Mesothelial cell of epicardium (in vitro differentiated cells): Measurements from ENCODE around the gene FAM20C. TPM values are rescaled to one million over a fixed set of nuclear protein-coding genes. Genes with fewer than 3 reads are reported as not detected.

Source experiments
- DNase-seq, 2 experiments: peaks; one replicate each; pipeline ENCODE4 v3.0.0; 2021; ENCODE audit warnings: low spot score in 2 of 2; ENCODE audit not compliant: unreplicated experiment in 2 of 2
- H3K27ac Mint-ChIP-seq: 2 replicates; pipeline ENCODE4 v1.8.0; 2021; ENCODE audit warnings: mixed read lengths
- H3K27me3 Mint-ChIP-seq: 2 replicates; pipeline ENCODE4 v1.8.0; 2021; ENCODE audit warnings: low read depth, mixed read lengths
- H3K36me3 Mint-ChIP-seq: 2 replicates; pipeline ENCODE4 v1.8.0; 2021; ENCODE audit warnings: mixed read lengths
- H3K4me1 Mint-ChIP-seq: 2 replicates; pipeline ENCODE4 v1.8.0; 2021; ENCODE audit warnings: mixed read lengths
- H3K4me3 Mint-ChIP-seq: 2 replicates; pipeline ENCODE4 v1.8.0; 2021; ENCODE audit warnings: mild to moderate bottlenecking, moderate library complexity, mixed read lengths
- H3K9me3 Mint-ChIP-seq: 2 replicates; pipeline ENCODE4 v1.8.0; 2021; ENCODE audit warnings: mixed read lengths
- total RNA-seq: library from RNA; stranded (reverse); gene quantifications from 3 replicates; pipeline ENCODE4 v1.2.1, GENCODE V29; 2021
- TF ChIP-seq, protein P1 (sequence below): fragments of 200-600 bp; sonication (generic); IDR thresholded peaks from one replicate; pipeline ENCODE4 v1.5.0; 2021; ENCODE audit warnings: antibody characterized with exemption; ENCODE audit not compliant: unreplicated experiment

Gene FAM20C
- total RNA-seq, 1 donor from 2014 or later, result 17.8 TPM

DNA sequence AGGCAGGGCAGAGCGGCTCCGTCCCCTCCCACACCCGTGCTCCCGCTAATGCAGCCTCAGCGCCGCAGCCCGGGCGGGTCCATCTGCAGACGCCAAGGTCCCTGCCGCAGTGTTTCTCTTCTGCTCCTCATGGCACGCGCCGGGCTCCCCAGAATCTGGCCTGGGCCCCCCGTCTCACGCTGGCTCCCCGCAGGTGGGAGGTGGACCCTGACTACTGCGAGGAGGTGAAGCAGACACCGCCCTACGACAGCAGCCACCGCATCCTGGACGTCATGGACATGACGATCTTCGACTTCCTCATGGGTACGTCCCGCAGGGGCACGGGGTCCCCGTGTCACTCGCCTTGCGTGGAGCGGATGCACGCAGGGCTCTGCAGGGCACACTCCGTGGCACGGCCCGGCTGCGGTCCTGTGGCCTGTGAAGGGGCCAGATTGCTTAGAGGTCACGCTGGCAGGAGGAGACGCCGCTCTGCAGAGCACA is 64.1 kb downstream of the FAM20C start:
- Mint-ChIP-seq H3K4me1 (no peaks in the 10 kb centered on the region), H3K9me3 (no peaks in the 10 kb centered on the region), H3K27ac (no peak overlapping the region), H3K27me3 (no peaks in the 10 kb centered on the region), H3K36me3 (peaks cover 13% of the 10 kb centered on the region), H3K4me3 (no peak overlapping the region)
- no peak for DNase-seq
- TF ChIP-seq, protein P1, sequence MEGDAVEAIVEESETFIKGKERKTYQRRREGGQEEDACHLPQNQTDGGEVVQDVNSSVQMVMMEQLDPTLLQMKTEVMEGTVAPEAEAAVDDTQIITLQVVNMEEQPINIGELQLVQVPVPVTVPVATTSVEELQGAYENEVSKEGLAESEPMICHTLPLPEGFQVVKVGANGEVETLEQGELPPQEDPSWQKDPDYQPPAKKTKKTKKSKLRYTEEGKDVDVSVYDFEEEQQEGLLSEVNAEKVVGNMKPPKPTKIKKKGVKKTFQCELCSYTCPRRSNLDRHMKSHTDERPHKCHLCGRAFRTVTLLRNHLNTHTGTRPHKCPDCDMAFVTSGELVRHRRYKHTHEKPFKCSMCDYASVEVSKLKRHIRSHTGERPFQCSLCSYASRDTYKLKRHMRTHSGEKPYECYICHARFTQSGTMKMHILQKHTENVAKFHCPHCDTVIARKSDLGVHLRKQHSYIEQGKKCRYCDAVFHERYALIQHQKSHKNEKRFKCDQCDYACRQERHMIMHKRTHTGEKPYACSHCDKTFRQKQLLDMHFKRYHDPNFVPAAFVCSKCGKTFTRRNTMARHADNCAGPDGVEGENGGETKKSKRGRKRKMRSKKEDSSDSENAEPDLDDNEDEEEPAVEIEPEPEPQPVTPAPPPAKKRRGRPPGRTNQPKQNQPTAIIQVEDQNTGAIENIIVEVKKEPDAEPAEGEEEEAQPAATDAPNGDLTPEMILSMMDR, result no peak

DNA sequence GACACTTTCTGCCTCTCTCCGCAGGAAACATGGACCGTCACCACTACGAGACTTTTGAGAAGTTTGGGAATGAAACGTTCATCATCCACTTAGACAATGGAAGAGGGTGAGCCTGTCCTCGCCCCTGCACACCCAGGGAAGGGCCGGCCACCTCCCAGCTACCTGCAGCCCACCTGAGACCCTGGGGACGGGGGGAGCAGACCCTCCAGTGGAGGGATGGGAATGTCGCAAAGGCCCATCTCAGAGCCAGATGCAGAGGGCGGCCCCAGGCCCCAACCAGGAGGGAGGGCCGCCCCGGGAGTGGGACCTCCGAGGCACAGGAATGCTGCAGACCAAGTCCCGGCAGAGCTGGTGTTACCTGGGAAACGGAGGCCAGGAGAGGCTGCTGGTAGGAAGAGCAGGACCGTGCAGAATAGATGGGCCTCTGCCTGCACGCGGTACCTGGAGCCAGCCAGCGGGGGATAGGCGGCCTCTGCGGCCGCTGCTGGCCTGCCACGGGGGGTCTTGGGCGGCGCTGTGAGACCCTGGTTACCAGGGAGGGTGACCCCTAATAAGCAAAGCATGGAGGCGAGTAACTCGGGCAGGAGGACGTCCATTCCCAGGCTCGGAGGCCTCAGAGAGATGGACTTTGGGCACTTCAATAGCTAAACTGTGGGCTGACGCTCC is 64.7 kb downstream of the FAM20C start:
- H3K4me1 Mint-ChIP-seq, result no peaks in the 10 kb centered on the region
- no peak for DNase-seq
- peaks cover 16% of the 10 kb centered on the region for H3K36me3 Mint-ChIP-seq
- no peak overlapping the region for H3K4me3 Mint-ChIP-seq
- peaks cover 5% of the 10 kb centered on the region for H3K9me3 Mint-ChIP-seq
- TF ChIP-seq, protein P1, result no peak
- no peaks in the 10 kb centered on the region for H3K27me3 Mint-ChIP-seq
- no peak overlapping the region for H3K27ac Mint-ChIP-seq

DNA sequence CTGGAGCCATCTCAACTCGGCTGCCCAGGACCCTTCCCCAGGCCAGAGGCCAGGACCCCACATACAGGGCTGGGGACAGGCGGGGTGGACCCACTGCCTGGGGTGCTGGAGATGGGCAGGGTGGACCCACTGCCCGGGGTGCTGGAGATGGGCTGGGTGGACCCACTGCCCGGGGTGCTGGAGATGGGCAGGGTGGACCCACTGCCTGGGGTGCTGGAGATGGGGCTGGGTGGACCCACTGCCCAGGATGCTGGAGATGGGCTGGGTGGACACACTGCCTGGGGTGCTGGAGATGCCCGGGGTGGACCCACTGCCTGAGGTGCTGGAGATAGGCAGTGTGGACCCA is 65.2 kb downstream of the FAM20C start:
- Mint-ChIP-seq H3K4me3 (no peak overlapping the region), H3K27ac (no peak overlapping the region), H3K4me1 (no peaks in the 10 kb centered on the region), H3K36me3 (peaks cover 21% of the 10 kb centered on the region), H3K9me3 (peaks cover 10% of the 10 kb centered on the region), H3K27me3 (no peaks in the 10 kb centered on the region)
- DNase-seq, result no peak
- TF ChIP-seq, protein P1, result no peak

DNA sequence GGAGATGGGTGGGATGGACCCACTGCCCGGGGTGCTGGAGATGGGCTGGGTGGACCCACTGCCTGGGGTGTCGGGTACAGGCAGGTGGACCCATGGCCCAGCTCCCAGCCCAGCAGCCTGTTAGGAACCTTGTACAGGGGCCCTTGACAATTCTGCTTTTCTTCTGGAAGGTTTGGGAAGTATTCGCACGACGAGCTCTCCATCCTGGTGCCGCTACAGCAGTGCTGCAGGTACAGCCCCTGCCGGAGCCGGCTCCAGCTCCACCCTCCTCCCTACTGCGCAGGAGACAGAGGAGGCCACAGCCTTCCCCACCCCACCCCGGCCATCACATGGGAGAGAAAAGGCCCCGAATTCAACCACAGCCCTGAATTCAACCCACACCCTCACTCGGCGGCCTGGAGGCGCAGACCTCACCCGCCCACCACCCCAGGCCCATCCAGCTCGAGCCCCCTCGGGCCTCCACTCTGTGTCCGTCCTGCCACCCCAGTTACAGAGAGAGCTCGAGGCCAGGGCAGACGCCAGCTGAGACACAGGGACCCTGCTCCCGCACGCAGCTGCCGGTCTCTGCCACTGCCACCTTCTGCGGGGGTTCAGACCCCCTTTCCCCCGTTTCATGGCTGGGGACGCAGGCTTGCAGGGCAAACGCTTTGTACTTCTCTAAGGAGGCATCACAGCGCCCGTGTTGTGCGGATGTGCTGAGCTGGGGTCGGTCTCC is 66.3 kb downstream of the FAM20C start:
- Mint-ChIP-seq H3K27me3 (no peaks in the 10 kb centered on the region), H3K4me3 (no peak overlapping the region), H3K36me3 (peaks cover 21% of the 10 kb centered on the region), H3K4me1 (no peaks in the 10 kb centered on the region), H3K9me3 (peaks cover 10% of the 10 kb centered on the region), H3K27ac (no peak overlapping the region)
- DNase-seq, result peak in 1 of 2 experiments; percentile 8
- TF ChIP-seq, protein P1, result no peak

DNA sequence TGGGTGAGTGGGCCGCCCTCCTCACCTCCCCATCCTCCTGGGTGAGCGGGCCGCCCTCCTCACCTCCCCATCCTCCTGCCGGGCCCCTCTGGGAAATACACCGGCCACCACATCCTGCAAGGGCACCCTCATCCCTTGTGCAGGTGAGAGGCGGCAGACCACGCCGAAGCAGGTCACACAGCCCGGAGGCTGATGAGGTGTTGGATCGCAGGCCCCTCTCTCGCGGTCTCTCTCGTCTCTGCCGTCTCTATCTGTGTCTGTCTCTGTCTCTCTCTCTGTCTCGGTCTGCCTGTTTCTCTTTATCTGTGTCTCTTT is 66.8 kb downstream of the FAM20C start:
- TF ChIP-seq, protein P1, result no peak
- H3K9me3 Mint-ChIP-seq, result peaks cover 10% of the 10 kb centered on the region
- peak in 1 of 2 experiments; percentile 6 for DNase-seq
- no peak overlapping the region for H3K4me3 Mint-ChIP-seq
- no peaks in the 10 kb centered on the region for H3K4me1 Mint-ChIP-seq
- no peaks in the 10 kb centered on the region for H3K27me3 Mint-ChIP-seq
- H3K36me3 Mint-ChIP-seq, result peaks cover 21% of the 10 kb centered on the region
- no peak overlapping the region for H3K27ac Mint-ChIP-seq
